Measurements from ENCODE around the gene BORCS6.
"Not testable (repeated sequence)": the region's sequence is repeated elsewhere in the genome, so short reads cannot be mapped to it uniquely, and the experiment has no call there.

The BORCS6 gene

DNA sequence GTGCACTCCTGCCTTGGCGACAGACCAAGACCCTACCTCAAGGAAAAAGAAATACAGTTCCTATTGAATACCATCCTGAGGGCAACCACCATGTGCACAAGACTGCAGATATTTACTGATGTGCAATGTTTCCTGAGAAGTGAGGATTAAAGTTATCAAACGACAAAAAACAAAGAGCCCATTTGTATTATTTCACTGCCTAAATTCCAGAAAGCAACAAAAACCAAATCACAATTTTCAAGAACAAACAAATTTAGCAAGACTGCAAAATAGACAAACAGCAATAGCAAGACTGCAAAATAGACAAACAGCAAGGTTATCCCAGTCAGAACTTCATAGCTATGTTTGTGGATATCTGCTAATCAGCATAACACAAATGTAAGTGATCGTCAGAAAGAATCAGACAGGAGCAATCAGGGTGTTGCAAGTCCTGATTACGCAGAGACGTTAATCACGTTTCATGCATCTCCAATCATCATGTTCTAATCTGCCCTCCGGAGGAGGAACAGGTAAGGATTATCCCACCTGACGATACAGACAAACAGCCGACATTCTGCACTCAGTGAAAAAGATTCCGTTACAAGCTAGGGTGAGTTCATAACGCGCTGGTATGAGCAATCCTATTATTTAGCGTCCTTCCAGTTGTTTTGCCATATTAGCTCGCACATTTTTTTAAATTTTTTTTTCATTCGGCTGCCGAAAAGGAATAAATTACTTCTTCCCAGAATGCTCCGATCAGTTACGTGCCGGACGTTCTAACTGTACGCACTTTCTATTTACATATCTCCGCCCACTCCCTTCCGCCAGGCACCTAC is 16.7 kb downstream of the BORCS6 start:
- DNase-seq = peak; percentile 89

DNA sequence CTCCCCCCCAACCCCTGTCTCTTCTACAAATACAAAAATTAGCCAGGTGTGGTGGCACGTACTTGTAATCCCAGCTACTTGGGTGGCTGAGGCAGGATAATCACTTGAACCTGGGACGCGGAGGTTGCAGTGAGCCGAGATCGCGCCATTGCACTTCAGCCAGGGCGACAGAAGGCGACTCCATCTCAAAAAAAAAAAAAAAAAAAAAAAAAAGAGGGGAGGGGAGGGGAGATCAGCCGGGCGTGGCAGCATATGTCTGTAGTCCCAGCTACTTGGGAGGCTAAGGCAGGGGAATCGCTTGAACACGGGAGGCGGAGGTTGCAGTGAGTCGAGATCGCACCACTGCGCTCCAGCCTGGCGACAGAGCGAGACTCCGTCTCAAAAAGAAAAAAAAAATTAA is 19.8 kb downstream of the BORCS6 start:
- DNase-seq = not testable (repeated sequence)

GRCh38 chr17:8167526-8167925 is 22.5 kb downstream of the BORCS6 start:
- no peak for DNase-seq

DNA sequence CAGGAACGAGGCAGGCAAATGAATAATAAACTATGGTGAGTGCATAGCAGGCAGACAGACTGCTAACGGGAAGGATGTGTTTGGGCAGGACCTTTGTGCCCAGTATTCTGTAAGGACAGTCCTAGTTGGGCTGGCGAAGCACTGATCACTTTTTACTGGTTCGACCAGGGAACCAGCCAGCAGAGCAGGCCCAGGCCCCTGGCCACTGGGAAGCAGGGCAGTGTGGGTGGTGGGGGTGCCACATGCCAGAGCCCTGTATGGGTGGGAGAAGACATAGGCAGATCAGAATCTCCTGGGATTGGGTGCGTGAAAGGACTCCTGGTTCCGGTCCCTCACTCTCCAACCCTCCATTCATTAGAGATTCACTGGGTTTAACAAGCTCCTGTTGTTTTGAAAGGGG is 23.2 kb downstream of the BORCS6 start:
- DNase-seq = no peak

DNA sequence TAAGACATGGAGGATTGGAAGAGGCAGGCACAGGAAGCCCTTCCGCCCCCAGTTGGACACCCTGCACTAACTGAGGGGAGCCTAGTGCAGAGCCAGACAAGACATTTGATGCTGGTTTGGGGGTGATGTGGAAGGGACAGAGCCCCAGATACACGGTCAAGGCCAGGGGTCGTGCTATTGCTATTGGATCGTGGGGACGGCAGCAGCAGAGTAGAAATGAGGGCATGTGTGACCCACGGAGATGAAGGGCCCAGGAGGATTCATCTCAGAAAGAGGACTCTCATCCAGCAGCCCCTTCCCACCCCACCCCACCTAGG is 25.2 kb downstream of the BORCS6 start:
- DNase-seq = no peak

- peak; percentile 75 for DNase-seq
Observed at GRCh38 chr17:8163978-8164814, 25.8 kb downstream of the BORCS6 start.

DNA sequence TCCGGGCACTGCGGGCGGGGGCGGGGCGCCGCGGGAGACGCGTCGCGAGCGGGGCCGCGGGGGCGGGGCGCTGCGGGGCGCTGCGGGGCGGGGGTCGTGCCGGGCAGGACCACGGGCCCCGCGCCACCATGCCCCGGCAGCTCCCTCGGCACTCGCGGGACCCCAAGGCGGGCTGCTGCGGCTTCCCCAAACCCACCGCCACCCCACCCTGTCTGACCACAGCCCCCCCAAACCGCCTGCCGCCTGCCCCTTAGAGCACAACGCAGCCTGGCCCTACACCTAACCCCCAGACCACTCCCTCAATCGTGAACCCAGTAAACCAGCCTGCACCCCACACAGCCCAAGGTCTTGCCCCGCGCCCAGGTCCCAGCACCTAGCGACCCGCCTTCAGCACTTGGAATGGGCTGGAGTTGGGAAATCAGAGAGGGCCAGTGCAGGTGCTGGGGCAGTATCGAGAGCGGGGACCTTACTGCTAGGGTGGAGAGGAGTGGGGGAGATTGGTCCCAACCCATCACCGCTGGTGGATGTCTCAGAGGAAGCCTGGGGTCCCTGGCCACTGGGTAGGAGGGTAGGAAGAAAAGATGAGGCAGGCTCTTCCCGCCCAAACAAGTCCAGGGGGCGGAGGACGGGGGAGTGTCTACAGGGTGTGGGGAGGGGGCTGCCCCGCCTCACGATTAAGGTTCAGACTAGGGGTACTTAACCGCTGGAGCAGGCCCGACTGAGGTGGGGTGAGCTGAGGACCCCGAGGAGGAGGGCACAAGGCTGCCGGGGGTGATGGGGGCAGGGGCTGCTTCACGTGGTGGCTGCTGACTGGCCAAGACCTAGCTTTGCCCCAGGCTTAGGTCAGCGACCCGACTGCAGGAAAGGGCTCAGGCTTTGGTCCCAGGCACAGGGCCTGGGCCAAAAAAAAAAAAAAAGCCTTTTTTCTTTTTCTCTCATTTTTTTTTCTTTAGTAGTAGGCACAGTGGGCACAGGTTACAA is 26.7 kb downstream of the BORCS6 start:
- no peak for DNase-seq

DNA sequence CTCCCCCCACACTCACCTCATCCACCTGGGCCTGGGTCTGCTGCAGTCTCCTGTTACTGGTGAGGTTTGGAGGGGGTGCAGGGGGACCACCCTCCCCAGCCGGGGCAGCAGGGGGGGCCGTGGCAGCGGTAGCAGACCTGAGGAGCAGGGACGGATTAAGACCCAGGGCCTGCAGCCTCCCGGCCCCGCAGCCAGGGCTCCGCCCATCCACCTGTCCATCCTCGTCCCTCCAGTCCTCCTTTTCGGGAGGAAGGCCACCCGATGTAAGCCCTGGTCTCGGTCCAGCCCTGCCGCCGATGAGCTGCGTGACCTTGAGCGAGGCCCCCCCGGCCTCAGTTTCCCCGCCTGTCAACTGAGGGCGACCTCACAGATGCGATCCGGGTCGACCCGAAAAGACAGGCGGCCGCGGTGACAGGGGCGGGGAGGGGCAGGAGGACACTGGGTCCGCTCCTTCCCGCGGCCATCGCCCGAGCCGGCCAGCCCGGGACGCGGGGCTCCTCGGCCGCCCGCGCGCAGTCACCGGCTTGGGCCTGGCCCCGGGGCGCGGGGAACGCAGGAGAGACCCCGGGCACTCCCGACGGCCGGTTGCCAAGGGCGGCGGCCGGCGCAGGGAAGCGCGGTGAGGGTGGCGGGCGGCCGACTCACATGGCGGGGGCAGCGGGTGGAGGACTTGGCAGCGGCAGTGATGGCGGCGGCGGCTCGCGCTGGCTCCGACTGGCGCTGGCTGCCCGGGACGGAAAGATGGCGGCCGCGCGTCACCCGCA is 27.6 kb downstream of the BORCS6 start, which contains the start of gene VAMP2:
Gene VAMP2, minus strand, starts transcription at position 716 of the 764 bp plus-strand sequence. Its CDS starts 69 bp downstream, at position 647.
- peak; percentile 84 for DNase-seq

DNA sequence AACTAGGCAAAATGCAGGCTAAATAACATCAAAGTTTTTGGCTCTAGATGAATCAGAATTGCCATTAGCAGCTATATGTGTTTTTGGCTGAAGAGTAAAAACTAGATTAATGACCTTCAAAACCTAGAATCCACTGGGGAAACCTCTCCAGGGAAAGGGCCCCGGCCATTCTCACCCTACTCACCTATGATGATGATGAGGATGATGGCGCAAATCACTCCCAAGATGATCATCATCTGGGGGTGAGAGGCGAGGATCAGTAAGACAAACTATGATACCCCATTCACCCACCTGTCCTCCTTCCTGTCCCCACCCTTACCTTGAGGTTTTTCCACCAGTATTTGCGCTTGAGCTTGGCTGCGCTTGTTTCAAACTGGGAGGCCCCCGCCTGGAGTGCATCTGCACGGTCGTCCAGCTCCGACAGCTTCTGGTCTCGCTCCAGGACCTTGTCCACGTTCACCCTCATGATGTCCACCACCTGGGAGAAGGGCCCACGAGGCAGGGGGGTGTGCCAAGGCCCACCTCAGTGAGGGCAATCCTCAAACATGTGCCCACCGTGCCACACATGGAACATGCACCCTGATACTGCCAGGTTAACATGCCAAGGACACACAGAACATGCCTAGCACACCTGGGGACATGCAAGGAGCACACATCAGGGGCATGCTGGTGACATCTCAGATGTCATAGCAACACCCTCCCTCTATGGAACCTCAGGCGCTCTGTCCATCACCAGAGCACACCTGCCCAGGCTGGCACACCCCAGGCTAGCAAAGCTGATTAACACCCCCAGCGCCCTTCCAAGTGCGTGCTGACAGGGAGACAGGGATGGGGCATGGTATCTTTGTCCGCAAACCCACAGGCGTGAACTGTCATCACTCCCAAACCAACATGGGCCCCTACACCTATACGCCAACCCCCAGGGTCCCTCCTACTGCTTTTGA is 28.4 kb downstream of the BORCS6 start:
- DNase-seq = no peak

- no peak for DNase-seq
Observed at GRCh38 chr17:8160741-8161221, 29.2 kb downstream of the BORCS6 start.

GRCh38 chr17:8160224-8160577 is 29.8 kb downstream of the BORCS6 start:
- no peak for DNase-seq

- DNase-seq = no peak
Observed at GRCh38 chr17:8159459-8160223, 30.3 kb downstream of the BORCS6 start.

DNA sequence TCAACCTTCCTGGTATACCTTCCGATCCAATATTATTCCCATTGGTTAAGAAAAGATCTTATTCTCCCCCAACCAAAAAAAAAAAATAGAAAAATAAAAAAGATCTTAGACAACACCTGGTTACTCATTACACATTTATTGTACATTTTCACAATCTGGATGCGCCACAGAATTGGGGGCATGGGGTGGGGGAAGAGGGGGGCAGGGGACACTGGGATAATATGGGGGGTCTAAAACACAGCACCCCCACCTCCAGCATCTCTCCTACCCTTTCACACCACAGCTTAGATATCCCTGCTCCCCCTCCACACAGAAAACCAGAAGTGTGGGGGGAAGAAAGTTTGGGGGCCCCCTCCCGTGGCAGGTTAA is 31.0 kb downstream of the BORCS6 start:
- no peak for DNase-seq

DNA sequence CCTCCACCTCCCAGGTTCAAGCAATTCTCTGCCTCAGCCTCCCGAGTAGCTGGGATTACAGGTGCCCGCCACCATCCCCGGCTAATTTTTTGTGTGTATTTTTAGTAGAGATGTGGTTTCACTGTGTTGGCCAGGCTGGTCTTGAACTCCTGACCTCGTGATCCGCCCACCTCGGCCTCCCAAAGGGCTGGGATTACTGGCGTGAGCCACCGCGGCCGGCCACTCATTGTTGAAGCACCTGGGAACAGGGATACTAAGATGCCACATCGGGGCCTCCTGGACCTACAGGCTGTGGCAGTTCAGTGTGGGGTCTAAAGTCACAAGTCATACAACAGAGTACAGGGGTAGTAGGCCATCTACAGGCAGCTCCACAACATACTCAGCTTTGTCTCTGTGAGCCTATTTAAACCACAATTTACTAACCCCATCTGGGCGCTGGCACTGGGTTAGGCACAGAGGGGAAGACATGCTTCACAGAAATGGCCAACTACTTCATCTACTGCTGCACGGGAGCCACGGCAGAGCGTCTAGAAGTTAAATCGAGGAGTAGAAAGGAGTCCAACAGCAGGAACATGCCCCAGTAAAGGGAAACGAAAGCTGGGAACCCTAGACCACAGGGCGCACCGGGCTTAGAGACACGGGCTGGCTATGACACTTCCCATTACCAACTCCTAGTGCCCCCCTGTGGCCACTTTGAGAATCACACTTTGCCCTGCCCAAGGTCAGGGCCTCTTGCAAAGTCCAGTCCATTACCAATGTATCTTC is 31.5 kb downstream of the BORCS6 start:
- DNase-seq = peak; percentile 86

GRCh38 chr17:8156246-8156992 is 33.6 kb downstream of the BORCS6 start:
- peak; percentile 100 for DNase-seq

GRCh38 chr17:8155996-8156245 is 34.1 kb downstream of the BORCS6 start:
- DNase-seq = no peak

DNA sequence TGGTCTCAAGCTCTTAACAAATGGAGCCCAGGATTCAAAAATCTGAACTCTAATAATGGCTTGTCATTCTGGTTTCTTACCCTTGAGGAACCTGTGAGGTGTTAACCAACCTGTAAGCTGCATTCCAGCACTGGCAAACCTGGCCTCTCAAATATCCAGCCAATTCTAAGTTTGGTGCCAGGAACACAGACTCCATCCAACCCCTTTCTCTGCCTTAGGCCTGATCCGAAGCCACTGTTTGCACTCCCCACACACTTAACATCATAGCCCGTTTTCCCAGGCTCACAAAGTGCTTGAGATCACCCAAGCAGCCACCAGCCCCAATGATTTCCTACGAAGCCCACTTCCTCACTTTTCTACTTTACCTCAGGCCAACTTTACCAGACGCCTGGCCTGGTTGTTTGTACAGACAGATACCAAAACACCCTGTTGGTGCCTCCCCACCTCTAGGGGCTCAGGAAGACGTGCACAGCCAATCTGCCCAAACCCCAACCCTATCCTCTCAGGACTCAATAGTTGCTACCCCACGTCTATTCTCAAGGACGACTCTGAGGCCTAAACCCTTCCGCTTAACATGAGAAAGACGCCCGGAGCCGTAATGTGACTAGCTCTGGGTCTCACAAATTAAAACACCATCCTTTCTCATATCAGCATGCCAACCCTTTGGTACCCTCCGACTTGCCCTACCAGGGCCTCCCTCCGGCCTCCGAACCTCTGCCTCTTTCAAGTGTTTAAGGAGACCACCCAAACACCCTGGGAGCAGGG is 34.6 kb downstream of the BORCS6 start:
- no peak for DNase-seq

DNA sequence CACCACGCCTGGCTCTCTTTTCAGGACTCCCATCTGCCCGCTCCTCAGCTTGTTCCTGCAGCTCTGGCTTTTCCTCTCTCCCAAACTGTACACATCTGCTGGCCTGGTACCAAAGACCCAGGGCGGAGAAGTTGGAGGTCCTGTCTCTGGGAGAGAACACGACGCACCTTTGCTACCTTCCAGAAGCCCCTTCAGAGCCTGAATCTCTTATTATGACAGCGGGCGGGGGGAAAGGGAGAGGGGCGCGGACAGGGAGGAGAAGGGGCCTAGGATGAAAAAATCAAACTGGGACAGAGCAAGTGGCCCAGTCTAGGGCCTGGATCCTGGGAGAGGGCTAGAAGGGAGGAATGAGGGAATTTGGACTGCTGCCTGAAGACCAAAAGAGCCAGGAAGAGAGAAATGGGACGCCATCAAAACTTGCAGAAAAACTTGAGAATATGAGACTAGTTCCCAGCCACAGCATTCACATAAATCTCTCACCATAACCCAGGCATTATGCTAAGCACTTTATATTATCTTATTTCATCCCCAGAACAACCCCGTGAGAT is 35.3 kb downstream of the BORCS6 start:
- no peak for DNase-seq

Data from CD4-positive, alpha-beta T cell treated with Interferon gamma for 1 hour (primary cell).